GM03348 (cell line): ENCODE results near the gene CCDC121.
"Not testable (repeated sequence)": the region's sequence is repeated elsewhere in the genome, so short reads cannot be mapped to it uniquely, and the experiment has no call there.

ENCODE experiments used
- DNase-seq: peaks from one replicate; pipeline ENCODE4 v3.0.0; 2012; ENCODE audit warnings: low spot score

The CCDC121 gene

DNA sequence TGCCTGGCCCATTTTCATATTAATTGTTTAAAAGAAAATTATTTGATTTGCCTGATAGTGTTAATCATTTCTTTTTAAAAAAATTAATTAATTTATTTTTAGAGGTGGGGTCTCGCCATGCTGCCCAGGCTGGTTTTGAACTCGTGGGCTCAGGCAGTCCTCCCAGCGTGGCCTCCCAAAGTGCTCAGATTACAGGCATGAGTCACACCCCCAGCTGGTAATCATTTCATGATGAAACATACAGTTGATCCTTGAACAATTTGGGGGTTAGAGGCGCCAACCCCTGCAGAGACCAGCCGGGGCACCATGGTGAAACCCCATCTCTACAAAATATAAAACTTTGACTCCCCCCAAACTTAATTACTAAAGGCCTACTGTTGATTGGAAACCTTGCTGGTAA is 8.0 kb upstream of the CCDC121 start:
- DNase-seq, result no peak

DNA sequence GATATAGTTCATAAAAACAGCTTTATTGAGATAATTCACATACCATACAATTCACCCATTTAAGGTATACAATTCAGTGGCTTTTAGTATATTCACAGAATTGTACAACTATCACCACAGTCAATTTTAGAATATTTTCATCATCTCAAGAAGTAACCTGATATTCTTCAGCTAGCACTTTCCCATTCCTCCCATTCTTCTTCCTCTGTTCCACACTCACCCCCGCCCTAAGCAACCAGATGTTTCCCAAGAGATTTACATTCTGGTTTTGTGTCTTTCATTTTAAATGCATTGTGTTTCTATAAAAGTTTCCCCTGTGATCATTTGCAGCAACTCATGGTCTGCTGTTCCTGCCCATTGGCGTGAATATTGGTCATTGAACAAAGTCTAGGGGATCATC is 5.5 kb upstream of the CCDC121 start:
- DNase-seq, result no peak

- not testable (repeated sequence) for DNase-seq
Measured at GRCh38 chr2:27630257-27630656, 1.4 kb upstream of the CCDC121 start.

GRCh38 chr2:27627963-27628766 is 647 bp downstream of the CCDC121 start:
- peak; percentile 46 for DNase-seq

DNA sequence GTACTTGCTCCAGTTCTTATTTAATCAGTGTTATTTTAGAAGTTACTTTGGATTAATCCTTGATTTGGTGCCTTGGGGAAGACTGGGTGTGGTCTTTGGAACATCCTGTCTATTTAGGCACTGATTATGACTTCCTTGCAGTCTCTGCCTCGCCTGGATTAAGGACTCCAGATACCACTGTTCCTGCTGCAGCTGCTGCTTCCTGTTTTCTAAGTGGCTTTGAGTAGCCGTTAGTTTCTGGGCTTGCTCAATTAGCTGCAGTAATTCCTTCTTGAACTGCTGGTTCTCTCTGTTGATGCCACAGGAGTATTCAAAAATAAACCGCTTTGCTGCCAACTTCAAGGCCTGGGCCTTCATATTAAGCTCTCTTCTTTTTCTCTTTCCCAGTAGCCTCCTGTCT is 1.9 kb downstream of the CCDC121 start:
- DNase-seq, result not testable (repeated sequence)

- DNase-seq, result not testable (repeated sequence)
Measured at GRCh38 chr2:27626323-27626722, 2.5 kb downstream of the CCDC121 start.

- no peak for DNase-seq
Measured at GRCh38 chr2:27624943-27625342, 3.9 kb downstream of the CCDC121 start.

DNA sequence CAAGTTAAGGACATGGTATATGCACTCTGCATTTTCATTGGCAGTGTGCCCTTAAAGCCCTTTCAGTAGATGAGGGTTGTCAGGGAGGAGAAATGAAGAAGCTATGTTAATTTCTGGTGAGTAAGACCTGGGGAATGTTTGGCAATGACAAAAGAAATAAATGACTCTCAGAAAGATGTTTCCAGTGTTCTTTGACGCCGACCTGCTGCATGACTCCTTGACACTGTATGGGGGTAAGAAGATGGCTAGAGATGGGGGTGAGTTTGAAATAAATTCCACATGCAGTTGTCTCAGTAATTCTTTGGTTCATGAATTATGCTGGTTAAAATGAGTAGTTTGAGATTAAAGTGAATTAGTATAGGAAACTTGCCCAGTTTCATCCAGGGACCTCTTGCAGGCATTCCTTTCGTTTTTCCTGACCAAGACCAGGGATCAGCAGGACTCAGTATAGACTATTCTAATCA is 5.9 kb downstream of the CCDC121 start:
- DNase-seq, result peak; percentile 76

DNA sequence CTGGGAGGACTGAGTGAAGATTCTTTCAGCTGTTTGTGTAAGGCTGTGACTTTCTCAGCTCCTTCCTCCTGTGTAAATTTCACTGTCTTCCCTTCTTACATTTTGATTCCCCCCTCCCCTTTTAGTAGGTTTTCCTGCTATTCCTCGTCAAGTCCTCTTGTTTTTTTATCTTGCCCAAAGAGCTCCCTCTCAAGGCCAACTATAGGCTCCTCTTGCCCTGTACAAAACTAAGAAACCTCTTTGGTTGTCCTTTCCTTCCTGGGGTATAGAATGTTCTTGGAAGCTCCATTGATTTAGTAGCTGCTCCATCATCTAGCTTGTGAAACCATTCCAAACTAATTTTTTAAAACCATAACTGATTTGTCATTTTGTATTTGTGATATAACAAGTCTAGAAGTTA is 7.3 kb downstream of the CCDC121 start:
- no peak for DNase-seq

GRCh38 chr2:27615316-27615715 is 13.5 kb downstream of the CCDC121 start:
- no peak for DNase-seq

DNA sequence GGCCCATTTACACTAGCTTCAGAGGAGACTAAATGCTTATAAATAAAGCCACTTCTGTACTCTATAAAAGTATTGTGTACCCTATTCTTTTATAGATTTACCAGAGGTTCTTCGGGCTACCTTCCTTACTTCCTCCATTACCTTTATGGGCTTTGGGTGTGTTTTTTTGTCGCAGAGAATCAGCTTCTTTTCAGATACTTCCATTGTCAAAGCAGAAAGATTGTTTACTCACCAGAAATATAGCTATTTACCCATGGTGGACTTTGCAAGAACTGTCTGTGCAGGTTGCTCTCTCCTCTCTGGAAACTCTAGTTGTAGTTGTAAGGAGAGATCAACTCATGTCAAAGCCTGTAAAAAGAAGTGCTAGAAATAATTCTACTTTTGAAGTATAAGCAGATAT is 14.8 kb downstream of the CCDC121 start:
- DNase-seq, result no peak

GRCh38 chr2:27606611-27607010 is 22.2 kb downstream of the CCDC121 start:
- no peak for DNase-seq

DNA sequence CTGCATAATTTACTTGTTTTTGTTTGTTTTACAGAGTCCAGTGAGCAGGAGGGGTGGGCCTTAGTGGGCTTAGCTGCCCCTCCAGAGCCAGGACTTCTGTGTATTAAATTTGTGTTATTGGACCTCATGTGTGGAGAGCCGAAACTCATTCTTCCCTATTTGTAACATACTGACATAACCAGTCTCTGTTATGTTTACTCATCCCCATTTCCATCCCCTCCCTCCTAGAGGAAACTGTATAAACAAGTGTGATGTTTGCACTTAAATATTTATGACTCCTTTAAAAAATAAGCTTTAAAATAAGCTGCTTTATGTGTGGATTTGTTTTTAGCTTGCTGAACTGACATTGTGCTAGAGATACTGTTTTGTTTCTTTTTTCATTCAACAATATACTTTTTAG is 32.2 kb downstream of the CCDC121 start:
- no peak for DNase-seq

- DNase-seq, result not testable (repeated sequence)
Measured at GRCh38 chr2:27595412-27595811, 33.4 kb downstream of the CCDC121 start.

DNA sequence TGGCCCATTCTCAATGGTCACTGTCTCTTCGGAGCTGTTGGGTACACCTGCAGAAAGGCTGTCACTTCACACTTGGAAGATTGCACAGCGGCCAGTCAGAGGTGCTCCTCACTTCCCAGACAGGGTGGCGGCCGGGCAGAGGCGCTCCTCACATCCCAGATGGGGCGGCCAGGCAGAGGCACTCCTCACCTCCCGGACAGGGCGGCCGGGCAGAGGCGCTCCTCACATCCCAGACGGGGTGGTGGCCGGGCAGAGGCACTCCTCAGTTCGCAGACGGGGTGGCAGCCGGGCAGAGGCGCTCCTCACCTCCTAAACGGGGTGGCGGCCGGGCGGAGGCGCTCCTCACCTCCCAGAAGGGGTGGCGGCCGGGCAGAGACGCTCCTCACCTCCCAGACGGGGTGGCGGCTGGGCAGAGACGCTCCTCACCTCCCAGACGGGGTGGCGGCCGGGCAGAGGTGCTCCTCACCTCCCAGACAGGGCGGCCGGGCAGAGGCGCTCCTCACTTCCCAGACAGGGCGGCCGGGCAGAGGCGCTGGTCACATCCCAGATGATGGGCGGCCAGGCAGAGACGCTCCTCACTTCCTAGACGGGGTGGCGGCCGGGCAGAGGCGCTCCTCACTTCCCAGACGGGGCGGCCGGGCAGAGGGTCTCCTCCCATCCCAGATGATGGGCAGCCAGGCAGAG is 34.6 kb downstream of the CCDC121 start:
- not testable (repeated sequence) for DNase-seq

DNA sequence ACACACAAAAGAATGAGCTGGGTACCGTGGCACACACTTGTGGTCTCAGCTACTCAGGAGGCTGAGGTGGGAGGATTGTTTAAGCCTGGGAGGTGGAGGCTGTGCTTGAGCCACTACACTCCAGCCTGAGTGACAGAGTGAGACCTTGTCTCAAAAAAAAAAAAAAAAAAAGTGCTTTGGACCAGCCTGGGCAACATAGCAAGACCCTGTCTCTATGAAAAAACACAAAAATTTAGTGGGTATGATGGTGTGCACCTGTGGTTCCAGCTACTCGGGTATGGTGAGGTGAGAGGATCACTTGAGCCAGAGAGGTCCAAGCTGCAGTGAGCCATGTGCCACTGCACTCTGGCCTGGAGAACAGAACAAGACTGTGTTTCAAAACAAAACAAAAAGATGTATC is 35.6 kb downstream of the CCDC121 start:
- DNase-seq, result no peak

DNA sequence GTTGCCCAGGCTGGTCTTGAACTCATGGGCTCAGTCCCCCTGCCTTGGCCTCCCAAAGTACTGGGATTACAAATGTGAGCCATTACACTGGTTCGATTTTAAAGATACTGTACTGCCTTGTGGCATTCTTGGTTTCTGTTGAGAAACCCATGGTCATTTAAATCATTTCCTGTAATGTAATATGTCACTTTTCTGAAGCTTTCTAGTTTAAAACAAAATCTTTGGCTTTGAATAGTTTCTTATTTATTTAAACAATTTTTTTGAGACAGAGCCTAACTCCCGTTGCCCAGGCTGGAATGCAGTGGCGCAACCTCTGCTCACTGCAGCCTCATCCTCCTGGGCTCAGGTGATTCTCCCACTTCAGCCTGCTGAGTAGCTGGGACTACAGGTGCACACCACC is 37.1 kb downstream of the CCDC121 start:
- DNase-seq, result no peak

DNA sequence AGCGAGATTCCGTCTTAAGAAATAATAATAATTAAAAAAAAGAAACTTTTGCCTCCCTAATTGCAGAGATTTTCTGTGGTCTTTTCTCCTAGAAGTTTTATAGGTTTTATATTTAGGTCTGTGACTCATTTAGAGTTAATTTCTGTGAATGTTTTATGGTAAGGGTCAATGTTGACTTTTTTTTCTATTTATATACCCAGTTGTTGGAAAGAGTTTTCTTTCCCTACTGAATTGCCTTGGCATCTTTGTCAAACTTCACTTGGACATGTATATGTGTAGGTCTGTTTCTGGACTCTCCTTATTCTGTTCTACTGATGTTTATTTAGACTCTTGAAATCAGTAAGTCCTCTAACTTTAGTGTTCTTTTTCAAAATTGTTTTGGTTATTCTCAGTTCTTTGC is 40.5 kb downstream of the CCDC121 start:
- DNase-seq, result no peak

DNA sequence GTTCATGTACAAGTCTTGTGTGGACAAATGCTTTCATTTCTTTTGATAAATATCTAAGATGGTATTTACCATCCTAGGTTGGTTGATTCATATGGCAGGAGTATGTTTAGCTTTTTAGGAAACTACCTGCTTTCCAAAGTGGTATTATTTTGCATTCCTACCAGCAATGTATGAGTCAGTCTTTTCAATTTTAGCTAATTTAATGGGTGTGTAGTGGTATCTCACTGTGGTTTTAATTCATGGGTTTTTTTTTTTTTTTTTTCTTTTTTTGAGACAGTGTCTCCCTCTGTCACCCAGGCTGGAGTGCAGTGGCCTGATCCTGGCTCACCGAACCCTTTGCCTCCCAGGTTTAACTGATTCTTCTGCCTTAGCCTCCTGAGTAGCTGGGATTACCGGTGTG is 41.8 kb downstream of the CCDC121 start:
- DNase-seq, result no peak

- no peak for DNase-seq
Measured at GRCh38 chr2:27584597-27584996, 44.2 kb downstream of the CCDC121 start.

DNA sequence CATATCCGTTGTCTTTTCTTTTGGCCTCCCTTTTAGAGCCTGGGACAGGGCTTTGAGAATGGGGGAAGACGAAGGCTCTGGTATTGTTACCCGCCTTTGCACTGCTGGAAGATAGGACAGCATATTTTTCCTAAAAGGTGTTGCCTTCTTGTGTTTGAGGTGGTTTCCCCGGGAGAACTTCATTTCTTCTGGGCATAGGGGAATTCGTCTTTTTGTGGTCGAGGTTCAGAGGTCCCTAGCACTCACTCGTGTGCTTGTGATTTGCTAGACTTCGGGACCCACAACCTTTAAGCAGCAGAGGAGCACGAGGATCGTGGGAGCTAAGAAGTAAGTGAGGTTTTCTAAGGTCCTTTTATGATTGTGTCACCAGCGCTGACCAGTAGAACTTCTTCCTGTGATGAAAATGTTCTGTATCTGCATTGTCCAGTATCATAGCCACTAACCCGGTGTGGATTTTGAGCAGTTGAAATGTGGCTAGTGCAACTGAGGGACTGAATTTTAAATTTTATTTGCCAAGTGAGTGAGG is 45.4 kb downstream of the CCDC121 start:
- DNase-seq, result peak; percentile 17

GRCh38 chr2:27582695-27583389 is 46.0 kb downstream of the CCDC121 start, which contains the start of gene ZNF512:
ZNF512 (plus strand) TSS chr2:27583042; CDS start chr2:27583113, 71 bp downstream.
- DNase-seq, result peak; percentile 96
